NCI-H2107 treated with DMSO at 0.1 percent for 48 hours (cell line): ENCODE measurements around the gene MAN2B1.
"Not testable (repeated sequence)": the region's sequence is repeated elsewhere in the genome, so short reads cannot be mapped to it uniquely, and the experiment has no call there.

Experiments used
- DNase-seq: peaks from one replicate; lab custom pipeline; 2025; ENCODE audit not compliant: unreplicated experiment; lab: John Stamatoyannopoulos, UW

MAN2B1 gene

GRCh38 chr19:12666265-12667048 lies at the start of gene MAN2B1, which contains the start of gene WDR83:
Gene MAN2B1, minus strand, starts transcription at chr19:12666742. Its CDS starts 41 bp downstream, at chr19:12666701.
Gene WDR83, plus strand, starts transcription at chr19:12666807. Its CDS starts 2,984 bp downstream, at chr19:12669791.
- DNase-seq, result peak; percentile 14

GRCh38 chr19:12715929-12716328 lies 49.4 kb upstream of the MAN2B1 start:
- no peak for DNase-seq

- no peak for DNase-seq
Observed at GRCh38 chr19:12715102-12715501, 48.6 kb upstream of the MAN2B1 start.

- DNase-seq, result not testable (repeated sequence)
Observed at GRCh38 chr19:12713304-12713703, 46.8 kb upstream of the MAN2B1 start.

GRCh38 chr19:12712077-12712476 lies 45.5 kb upstream of the MAN2B1 start:
- not testable (repeated sequence) for DNase-seq

GRCh38 chr19:12711187-12711586 lies 44.6 kb upstream of the MAN2B1 start:
- no peak for DNase-seq

GRCh38 chr19:12708641-12709040 lies 42.1 kb upstream of the MAN2B1 start:
- no peak for DNase-seq

- DNase-seq, result no peak
Observed at GRCh38 chr19:12706332-12706718, 39.8 kb upstream of the MAN2B1 start.

- no peak for DNase-seq
Observed at GRCh38 chr19:12705654-12706331, 39.3 kb upstream of the MAN2B1 start.

- no peak for DNase-seq
Observed at GRCh38 chr19:12705169-12705568, 38.6 kb upstream of the MAN2B1 start.

GRCh38 chr19:12703046-12703445 lies 36.5 kb upstream of the MAN2B1 start:
- no peak for DNase-seq

- DNase-seq, result no peak
Observed at GRCh38 chr19:12701596-12702282, 35.2 kb upstream of the MAN2B1 start.

GRCh38 chr19:12698138-12698537 lies 31.6 kb upstream of the MAN2B1 start:
- no peak for DNase-seq

GRCh38 chr19:12697425-12697824 lies 30.9 kb upstream of the MAN2B1 start:
- DNase-seq, result not testable (repeated sequence)

GRCh38 chr19:12696366-12697335 lies 30.1 kb upstream of the MAN2B1 start, which contains the start of gene FBXW9:
Gene FBXW9, minus strand, starts transcription at chr19:12696631. Its CDS starts 50 bp downstream, at chr19:12696581.
- peak; percentile 43 for DNase-seq

GRCh38 chr19:12695997-12696365 lies 29.4 kb upstream of the MAN2B1 start:
- no peak for DNase-seq

- no peak for DNase-seq
Observed at GRCh38 chr19:12695514-12695913, 29.0 kb upstream of the MAN2B1 start.

GRCh38 chr19:12695096-12695495 lies 28.6 kb upstream of the MAN2B1 start:
- DNase-seq, result no peak

- no peak for DNase-seq
Observed at GRCh38 chr19:12694641-12695040, 28.1 kb upstream of the MAN2B1 start.

GRCh38 chr19:12692960-12693359 lies 26.4 kb upstream of the MAN2B1 start:
- DNase-seq, result no peak
